Liver (tissue), 9 donors: ENCODE measurements around the gene INO80. TPM values are rescaled to one million over a fixed set of nuclear protein-coding genes. Genes with fewer than 3 reads are reported as not detected.

Experiments used
- DNase-seq: peaks from one replicate; pipeline ENCODE4 v3.0.0-alpha.2; 2017; ENCODE audit warnings: low spot score
- H3K27ac ChIP-seq, 2 donors: one replicate each; pipeline ENCODE4 v1.7.0; 2013; ENCODE audit warnings: inconsistent platforms in 2 of 2, low read length in 2 of 2, control low read depth in 1 of 2, low read depth in 1 of 2, mild to moderate bottlenecking in 1 of 2
- H3K27me3 ChIP-seq, 4 donors: one replicate each; pipeline versions ENCODE4 v1.6.1 to v1.7.0; 2013; ENCODE audit warnings: low read length in 3 of 4, inconsistent platforms in 1 of 4, mild to moderate bottlenecking in 1 of 4, moderate library complexity in 1 of 4; ENCODE audit not compliant: control insufficient read depth in 4 of 4, insufficient read depth in 4 of 4
- H3K36me3 ChIP-seq, 4 donors: one replicate each; pipeline versions ENCODE4 v1.6.1 to v1.7.0; 2013; ENCODE audit warnings: low read length in 3 of 4, mild to moderate bottlenecking in 3 of 4, low read depth in 1 of 4, moderate library complexity in 1 of 4; ENCODE audit not compliant: control insufficient read depth in 4 of 4, insufficient read depth in 3 of 4
- H3K4me1 ChIP-seq, 4 donors: one replicate each; pipeline versions ENCODE4 v1.6.1 to v1.7.0; 2013; ENCODE audit warnings: low read length in 3 of 4, mild to moderate bottlenecking in 3 of 4, moderate library complexity in 1 of 4; ENCODE audit not compliant: control insufficient read depth in 4 of 4, insufficient read depth in 4 of 4
- H3K4me3 ChIP-seq, 3 donors: one replicate each; pipeline versions ENCODE4 v1.6.1 to v1.7.0; 2013; ENCODE audit warnings: low read length in 3 of 3, control low read depth in 1 of 3, low read depth in 1 of 3, mild to moderate bottlenecking in 1 of 3
- H3K9ac ChIP-seq, 2 donors: one replicate each; pipeline ENCODE4 v1.7.0; 2013; ENCODE audit warnings: low read length in 2 of 2, mild to moderate bottlenecking in 2 of 2, moderate library complexity in 2 of 2, control low read depth in 1 of 2, low read depth in 1 of 2
- H3K9me3 ChIP-seq, 4 donors: one replicate each; pipeline versions ENCODE4 v1.6.1 to v1.7.0; 2013; ENCODE audit warnings: low read length in 3 of 4; ENCODE audit not compliant: control insufficient read depth in 4 of 4
- EGR1 ChIP-seq, 2 donors: IDR thresholded peaks; 2 replicates each; pipeline ENCODE4 v1.6.1; 2016 to 2018; ENCODE audit warnings: antibody characterized with exemption in 2 of 2, low read depth in 2 of 2
- FOXA1 ChIP-seq: IDR thresholded peaks from 2 replicates; pipeline ENCODE4 v1.6.1; 2016; ENCODE audit warnings: antibody characterized with exemption
- FOXA2 ChIP-seq: IDR thresholded peaks from 2 replicates; pipeline ENCODE4 v1.6.1; 2016; ENCODE audit warnings: antibody characterized with exemption
- HNF4A ChIP-seq, 2 donors: conservative IDR thresholded peaks; 2 replicates each; pipeline ENCODE4 v1.6.1; 2016; ENCODE audit warnings: antibody characterized with exemption in 2 of 2, mild to moderate bottlenecking in 2 of 2
- HNF4G ChIP-seq: IDR thresholded peaks from 2 replicates; pipeline ENCODE4 v1.6.1; 2016; ENCODE audit warnings: antibody characterized with exemption
- JUND ChIP-seq, 2 donors: IDR thresholded peaks; 2 replicates each; pipeline ENCODE4 v1.6.1; 2016; ENCODE audit warnings: antibody characterized with exemption in 2 of 2
- NR2F2 ChIP-seq: IDR thresholded peaks from 2 replicates; pipeline ENCODE4 v1.6.1; 2016; ENCODE audit warnings: antibody characterized with exemption
- RAD21 ChIP-seq, 2 donors: IDR thresholded peaks; 2 replicates each; pipeline ENCODE4 v1.6.1; 2016; ENCODE audit warnings: antibody characterized with exemption in 2 of 2, mild to moderate bottlenecking in 2 of 2
- RXRA ChIP-seq, 2 donors: IDR thresholded peaks; 2 replicates each; pipeline ENCODE4 v1.6.1; 2017 to 2018; ENCODE audit warnings: antibody characterized with exemption in 2 of 2, mild to moderate bottlenecking in 1 of 2
- SP1 ChIP-seq: IDR thresholded peaks from 2 replicates; pipeline ENCODE4 v1.6.1; 2018; ENCODE audit warnings: antibody characterized with exemption, mild to moderate bottlenecking
- TAF1 ChIP-seq: conservative IDR thresholded peaks from 2 replicates; pipeline ENCODE4 v1.6.1; 2016; ENCODE audit warnings: antibody characterized with exemption, mild to moderate bottlenecking
- YY1 ChIP-seq: IDR thresholded peaks from 2 replicates; pipeline ENCODE4 v1.6.1; 2016; ENCODE audit warnings: antibody characterized with exemption, mild to moderate bottlenecking
- WGBS: extraction: QIAGEN DNeasy Blood & Tissue Kit; methylation state at CpG from one replicate; pipeline ENCODE4 v1.1.7; 2013; 5-methylcytosine and 5-hydroxymethylcytosine counted together
- polyA plus RNA-seq, 2 donors: library from polyadenylated mRNA; stranded (reverse) in 1 of 2; unstranded in 1 of 2; fragments of 200-250 nt in 1 of 2; fragments of >200 nt in 1 of 2; fragmentation: Nextera tagmentation in 1 of 2; extraction: Ambion mirVana in 1 of 2; gene quantifications; one replicate each; pipeline versions ENCODE4 v1.2.1 to v1.2.3, GENCODE V29; 2013 to 2015
- total RNA-seq, 2 donors: library from RNA; depleted of rRNA; stranded (reverse); fragments of >200 nt; gene quantifications; one replicate each; pipeline ENCODE4 v1.2.3, GENCODE V29; 2014
- TF ChIP-seq, protein P1 (sequence below): IDR thresholded peaks from 2 replicates; pipeline ENCODE4 v1.6.1; 2016; ENCODE audit warnings: antibody characterized with exemption
- TF ChIP-seq, protein P2 (sequence below): IDR thresholded peaks from 2 replicates; pipeline ENCODE4 v1.6.1; 2016; ENCODE audit warnings: antibody characterized with exemption, mild to moderate bottlenecking
- TF ChIP-seq, protein P3 (sequence below): fragments of 150-350 bp; IDR thresholded peaks from 2 replicates; pipeline ENCODE4 v1.5.1; 2017; ENCODE audit warnings: improper control_type of control experiment, low read depth, low read length; ENCODE audit not compliant: missing input control
- TF ChIP-seq, protein P4 (sequence below): IDR thresholded peaks from 2 replicates; pipeline ENCODE4 v1.6.1; 2016; ENCODE audit warnings: antibody characterized with exemption
- donor health status: healthy.
- donor health status: healthy.
- donor health status: healthy.
- donor health status: healthy.
- donor health status: healthy.

The INO80 gene
- total and polyA plus RNA-seq, 4 donors: 3.2 to 19.7 (median 9.4) TPM

DNA sequence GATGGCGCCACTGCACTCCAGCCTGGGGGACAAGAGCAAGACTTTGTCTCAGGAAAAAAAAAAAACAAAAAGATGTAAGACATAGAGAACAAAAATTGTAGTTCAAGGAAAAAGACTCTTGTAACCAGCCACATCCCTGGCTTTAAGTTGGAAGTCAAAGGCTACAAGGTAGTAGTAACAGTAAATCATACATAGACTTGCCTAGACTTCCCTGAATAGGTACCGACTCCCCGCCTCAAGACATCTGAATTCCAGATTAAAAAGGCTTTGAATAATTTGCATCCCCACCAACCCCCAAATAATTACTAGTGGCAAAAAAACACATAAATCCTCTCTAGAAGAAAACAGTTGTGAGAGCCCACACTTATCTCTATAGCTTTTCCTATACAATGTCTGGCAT, 55.6 kb downstream of the INO80 start:
- no peak overlapping the region for H3K27ac ChIP-seq
- no peak overlapping the region for H3K9ac ChIP-seq
- H3K4me3 ChIP-seq: no peak overlapping the region
- H3K36me3 ChIP-seq: peaks cover 18 to 57% (median 52%) of the 10 kb centered on the region in 4 donors
- WGBS: 99% methylated on average over 3 of the region's 3 CpGs
- H3K27me3 ChIP-seq: no peaks in the 10 kb centered on the region
- H3K4me1 ChIP-seq: no peaks in the 10 kb centered on the region
- TF ChIP-seq, protein P1, sequence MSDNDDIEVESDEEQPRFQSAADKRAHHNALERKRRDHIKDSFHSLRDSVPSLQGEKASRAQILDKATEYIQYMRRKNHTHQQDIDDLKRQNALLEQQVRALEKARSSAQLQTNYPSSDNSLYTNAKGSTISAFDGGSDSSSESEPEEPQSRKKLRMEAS: no peak
- TF ChIP-seq SP1 (no peak), RAD21 (IDR thresholded peaks at IDR 0.05) (no peak), FOXA2 (no peak), NR2F2 (no peak), JUND (IDR thresholded peaks at IDR 0.05) (no peak), FOXA1 (no peak), HNF4G (no peak), YY1 (no peak), TAF1 (no peak), EGR1 (IDR thresholded peaks at IDR 0.05; ENCODE audit: low read depth in 2 of 2) (no peak), RXRA (IDR thresholded peaks at IDR 0.05) (no peak)
- TF ChIP-seq, protein P2, sequence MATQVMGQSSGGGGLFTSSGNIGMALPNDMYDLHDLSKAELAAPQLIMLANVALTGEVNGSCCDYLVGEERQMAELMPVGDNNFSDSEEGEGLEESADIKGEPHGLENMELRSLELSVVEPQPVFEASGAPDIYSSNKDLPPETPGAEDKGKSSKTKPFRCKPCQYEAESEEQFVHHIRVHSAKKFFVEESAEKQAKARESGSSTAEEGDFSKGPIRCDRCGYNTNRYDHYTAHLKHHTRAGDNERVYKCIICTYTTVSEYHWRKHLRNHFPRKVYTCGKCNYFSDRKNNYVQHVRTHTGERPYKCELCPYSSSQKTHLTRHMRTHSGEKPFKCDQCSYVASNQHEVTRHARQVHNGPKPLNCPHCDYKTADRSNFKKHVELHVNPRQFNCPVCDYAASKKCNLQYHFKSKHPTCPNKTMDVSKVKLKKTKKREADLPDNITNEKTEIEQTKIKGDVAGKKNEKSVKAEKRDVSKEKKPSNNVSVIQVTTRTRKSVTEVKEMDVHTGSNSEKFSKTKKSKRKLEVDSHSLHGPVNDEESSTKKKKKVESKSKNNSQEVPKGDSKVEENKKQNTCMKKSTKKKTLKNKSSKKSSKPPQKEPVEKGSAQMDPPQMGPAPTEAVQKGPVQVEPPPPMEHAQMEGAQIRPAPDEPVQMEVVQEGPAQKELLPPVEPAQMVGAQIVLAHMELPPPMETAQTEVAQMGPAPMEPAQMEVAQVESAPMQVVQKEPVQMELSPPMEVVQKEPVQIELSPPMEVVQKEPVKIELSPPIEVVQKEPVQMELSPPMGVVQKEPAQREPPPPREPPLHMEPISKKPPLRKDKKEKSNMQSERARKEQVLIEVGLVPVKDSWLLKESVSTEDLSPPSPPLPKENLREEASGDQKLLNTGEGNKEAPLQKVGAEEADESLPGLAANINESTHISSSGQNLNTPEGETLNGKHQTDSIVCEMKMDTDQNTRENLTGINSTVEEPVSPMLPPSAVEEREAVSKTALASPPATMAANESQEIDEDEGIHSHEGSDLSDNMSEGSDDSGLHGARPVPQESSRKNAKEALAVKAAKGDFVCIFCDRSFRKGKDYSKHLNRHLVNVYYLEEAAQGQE: no peak
- TF ChIP-seq, protein P3, sequence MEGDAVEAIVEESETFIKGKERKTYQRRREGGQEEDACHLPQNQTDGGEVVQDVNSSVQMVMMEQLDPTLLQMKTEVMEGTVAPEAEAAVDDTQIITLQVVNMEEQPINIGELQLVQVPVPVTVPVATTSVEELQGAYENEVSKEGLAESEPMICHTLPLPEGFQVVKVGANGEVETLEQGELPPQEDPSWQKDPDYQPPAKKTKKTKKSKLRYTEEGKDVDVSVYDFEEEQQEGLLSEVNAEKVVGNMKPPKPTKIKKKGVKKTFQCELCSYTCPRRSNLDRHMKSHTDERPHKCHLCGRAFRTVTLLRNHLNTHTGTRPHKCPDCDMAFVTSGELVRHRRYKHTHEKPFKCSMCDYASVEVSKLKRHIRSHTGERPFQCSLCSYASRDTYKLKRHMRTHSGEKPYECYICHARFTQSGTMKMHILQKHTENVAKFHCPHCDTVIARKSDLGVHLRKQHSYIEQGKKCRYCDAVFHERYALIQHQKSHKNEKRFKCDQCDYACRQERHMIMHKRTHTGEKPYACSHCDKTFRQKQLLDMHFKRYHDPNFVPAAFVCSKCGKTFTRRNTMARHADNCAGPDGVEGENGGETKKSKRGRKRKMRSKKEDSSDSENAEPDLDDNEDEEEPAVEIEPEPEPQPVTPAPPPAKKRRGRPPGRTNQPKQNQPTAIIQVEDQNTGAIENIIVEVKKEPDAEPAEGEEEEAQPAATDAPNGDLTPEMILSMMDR: no peak
- TF ChIP-seq, protein P4, sequence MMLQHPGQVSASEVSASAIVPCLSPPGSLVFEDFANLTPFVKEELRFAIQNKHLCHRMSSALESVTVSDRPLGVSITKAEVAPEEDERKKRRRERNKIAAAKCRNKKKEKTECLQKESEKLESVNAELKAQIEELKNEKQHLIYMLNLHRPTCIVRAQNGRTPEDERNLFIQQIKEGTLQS: no peak
- DNase-seq: no peak
- peaks cover 0 to 3% (median 0%) of the 10 kb centered on the region in 4 donors for H3K9me3 ChIP-seq

DNA sequence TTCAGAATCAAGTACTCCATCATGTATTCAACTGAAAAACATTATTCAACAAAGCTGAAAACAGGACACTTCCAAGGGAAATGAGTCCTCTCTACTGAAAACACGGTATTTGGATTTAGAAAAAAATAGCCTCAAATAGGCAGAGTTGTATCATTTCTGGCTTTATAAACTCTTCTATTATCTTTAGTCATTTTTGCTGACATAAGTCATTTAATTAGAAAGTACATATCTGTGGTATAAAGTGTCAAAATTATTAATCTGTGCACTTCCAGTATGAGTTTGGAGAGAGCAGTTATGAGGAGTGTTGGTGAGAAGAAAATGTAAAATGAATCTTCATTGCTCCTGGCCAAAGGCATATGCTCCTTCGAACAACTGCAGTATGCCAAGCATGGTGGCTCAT, 59.3 kb downstream of the INO80 start:
- H3K36me3 ChIP-seq: peaks cover 11 to 66% (median 56%) of the 10 kb centered on the region in 4 donors
- peaks cover 0 to 2% (median 0%) of the 10 kb centered on the region in 4 donors for H3K9me3 ChIP-seq
- H3K9ac ChIP-seq: no peak overlapping the region
- no peak overlapping the region for H3K4me3 ChIP-seq
- DNase-seq: no peak
- no peaks in the 10 kb centered on the region for H3K27me3 ChIP-seq
- 90% methylated on average over 2 of the region's 2 CpGs for WGBS
- no peaks in the 10 kb centered on the region for H3K4me1 ChIP-seq
- H3K27ac ChIP-seq: no peak overlapping the region
- TF ChIP-seq NR2F2 (no peak), FOXA1 (no peak), HNF4A (conservative IDR thresholded peaks at IDR 0.05) (no peak), SP1 (no peak)
- TF ChIP-seq, protein P4: no peak
- TF ChIP-seq, protein P1: no peak
- TF ChIP-seq, protein P3: no peak
